GM18517 (cell line): ENCODE results near the gene FKBP3.
"Not testable (repeated sequence)": the region's sequence is repeated elsewhere in the genome, so short reads cannot be mapped to it uniquely, and the experiment has no call there.

Experiments
- ATAC-seq: cut with Tn5 transposase; IDR thresholded peaks from one replicate; pipeline ENCODE4 v1.9.1; 2021; ENCODE audit warnings: mild to moderate bottlenecking, moderate library complexity; ENCODE audit not compliant: unreplicated experiment

FKBP3 gene

GRCh38 chr14:45114327-45114726 lies 20.0 kb downstream of the FKBP3 start:
- ATAC-seq = no peak

GRCh38 chr14:45112896-45113781 lies 21.1 kb downstream of the FKBP3 start:
- ATAC-seq = no peak

GRCh38 chr14:45104561-45104960 lies 29.7 kb downstream of the FKBP3 start:
- ATAC-seq = no peak

GRCh38 chr14:45103806-45104205 lies 30.5 kb downstream of the FKBP3 start:
- no peak for ATAC-seq

DNA sequence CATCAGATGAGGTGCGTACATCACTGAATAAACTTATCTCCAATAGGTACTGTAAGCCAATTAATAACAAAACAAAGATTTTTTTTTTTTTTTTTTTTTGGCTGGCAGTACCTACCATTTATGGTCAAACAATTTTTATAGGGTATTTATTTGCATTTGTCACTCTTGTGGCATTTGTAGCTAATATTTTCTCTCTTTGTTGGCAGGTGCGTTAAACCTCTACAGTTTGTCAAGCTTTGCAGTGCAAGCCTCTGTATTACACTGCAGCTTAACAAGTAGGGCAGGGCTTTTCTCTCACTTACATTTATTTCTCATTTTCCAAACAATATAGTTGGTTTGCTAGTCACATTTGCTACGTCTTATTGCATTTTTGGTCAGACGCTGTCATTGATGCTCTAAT lies 38.1 kb downstream of the FKBP3 start:
- ATAC-seq = no peak

DNA sequence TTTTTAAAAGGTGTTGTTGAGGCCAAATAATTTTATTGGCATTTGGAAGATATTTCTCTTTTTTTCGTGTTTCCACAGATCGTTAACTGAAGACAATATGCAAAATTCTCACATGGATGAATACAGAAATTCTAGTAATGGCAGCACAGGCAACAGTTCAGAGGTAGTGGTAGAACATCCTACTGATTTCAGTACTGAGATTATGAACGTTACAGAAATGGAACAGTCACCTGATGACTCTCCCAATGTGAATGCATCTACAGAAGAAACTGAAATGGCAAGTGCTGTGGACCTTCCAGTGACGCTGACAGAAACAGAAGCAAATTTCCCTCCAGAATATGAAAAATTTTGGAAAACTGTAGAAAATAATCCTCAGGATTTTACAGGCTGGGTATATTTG lies 39.1 kb downstream of the FKBP3 start:
- no peak for ATAC-seq

DNA sequence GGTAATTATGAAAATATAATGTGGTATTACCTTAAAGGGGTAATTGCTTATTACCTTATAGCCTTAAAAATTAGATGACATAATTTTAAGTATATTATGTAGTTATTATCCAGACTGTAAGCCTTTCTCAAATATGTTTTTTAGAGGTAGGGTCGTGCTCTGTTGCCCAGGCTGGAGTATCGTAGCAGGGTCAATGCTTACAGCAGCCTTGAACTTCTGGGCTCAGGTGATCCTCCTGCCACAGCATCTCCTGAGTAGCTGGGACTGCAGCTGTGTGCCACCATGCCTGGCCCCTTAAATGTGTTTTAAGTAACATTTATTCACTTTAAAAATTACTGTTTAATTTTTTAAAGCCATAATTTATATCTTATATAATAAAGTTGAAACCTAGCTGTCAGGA lies 40.0 kb downstream of the FKBP3 start:
- ATAC-seq = no peak

DNA sequence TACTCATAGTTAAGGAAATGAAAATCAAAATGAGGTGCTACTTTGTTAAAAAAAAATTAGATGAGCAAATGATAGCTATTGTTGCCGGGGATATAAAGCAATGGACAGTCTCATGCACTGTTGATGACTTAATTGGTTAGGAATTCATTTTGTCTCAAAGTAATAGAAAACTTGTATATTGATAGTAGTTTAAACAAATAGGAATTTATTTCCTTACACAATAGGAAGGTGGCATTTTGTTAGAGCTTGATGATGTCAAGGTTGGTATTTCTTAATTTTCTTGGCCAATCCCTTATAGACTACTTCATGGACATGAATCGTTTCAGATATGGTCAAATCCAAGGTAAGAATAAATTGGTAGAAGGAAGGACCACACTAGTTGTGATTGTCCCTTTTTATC lies 42.6 kb downstream of the FKBP3 start:
- ATAC-seq = no peak

GRCh38 chr14:45089813-45090212 lies 44.5 kb downstream of the FKBP3 start:
- ATAC-seq = peak; percentile 56

DNA sequence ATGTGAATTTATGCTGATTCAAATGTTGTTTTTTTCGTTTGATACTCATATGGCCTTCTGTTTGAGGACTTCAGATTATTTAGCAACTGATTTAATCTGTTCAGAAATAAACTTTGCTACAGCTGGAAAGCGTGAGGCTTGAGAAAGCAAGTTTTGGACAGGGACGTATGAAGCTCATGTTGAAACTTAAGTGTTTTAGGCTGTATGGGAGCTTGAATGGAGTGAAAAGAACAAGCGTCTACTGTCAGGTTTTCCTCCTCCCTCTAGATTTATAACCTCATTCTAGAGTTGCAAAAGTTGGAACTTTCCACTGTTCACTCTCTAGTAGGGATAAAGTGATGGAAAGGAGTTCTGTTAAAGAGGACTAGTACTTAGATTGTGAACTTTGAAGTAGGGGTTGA lies 49.3 kb downstream of the FKBP3 start:
- ATAC-seq = no peak

DNA sequence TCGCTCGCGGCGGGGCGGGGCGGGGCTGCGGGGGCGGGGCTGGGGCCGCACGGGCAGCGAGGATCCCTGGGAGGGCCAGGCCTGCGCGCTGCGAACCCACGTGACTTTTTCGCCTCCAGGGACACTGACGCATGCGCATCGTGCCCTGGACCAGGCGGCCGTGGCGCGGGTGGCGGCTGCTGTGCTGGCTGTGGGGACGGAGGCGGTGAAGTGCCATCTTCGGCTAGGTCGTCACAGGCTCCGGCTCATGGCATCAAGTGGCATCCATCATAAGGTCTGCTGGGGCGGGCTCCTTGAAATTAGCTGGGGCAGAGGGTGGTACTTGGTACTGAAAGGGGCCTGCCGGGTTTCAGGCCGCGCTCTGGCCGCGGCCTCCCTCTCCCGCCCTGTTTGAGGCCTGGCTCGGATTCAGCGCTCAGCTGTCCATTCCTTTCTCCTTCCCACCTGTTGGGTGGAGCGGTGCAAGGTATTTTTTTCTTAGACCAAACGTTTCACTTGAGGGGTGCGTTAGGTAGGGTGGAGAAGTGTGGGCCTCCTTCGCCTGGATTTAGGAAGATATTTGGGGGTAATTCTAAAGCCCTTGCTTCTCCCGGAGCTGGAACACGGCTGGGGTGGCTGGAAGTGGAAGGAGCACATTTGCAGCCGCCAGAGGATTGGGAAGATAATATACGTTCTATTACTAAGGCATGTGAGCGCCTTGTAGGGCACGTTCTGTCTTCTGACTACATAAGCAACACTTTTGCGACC lies 50.1 kb downstream of the FKBP3 start, which contains the start of gene PRPF39:
TSS of gene PRPF39 (plus strand) at position 141 of the 747 bp plus-strand sequence. CDS start 11,124 bp downstream, outside the sequence.
- peak; percentile 89 for ATAC-seq

DNA sequence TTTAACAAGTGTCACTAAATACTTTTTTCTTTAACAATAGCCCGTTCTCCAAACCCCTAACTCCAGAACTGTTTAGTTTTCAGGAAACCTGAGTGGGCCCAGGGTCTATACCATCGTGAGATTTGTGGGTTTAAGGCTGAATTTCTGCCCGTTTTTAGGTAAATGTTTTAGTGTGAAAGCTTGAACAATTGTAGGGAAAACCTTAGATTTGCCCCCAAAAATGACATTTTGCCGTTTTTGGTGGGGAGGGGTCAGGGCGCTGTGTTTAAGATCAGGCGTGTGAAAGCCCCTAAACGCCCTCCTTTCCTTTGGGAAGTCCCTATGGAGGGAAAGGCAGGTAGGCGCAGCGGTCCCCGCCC lies 50.7 kb downstream of the FKBP3 start:
- no peak for ATAC-seq

- no peak for ATAC-seq
These were observed 51.9 kb downstream of the FKBP3 start for GRCh38 chr14:45082420-45082819.

DNA sequence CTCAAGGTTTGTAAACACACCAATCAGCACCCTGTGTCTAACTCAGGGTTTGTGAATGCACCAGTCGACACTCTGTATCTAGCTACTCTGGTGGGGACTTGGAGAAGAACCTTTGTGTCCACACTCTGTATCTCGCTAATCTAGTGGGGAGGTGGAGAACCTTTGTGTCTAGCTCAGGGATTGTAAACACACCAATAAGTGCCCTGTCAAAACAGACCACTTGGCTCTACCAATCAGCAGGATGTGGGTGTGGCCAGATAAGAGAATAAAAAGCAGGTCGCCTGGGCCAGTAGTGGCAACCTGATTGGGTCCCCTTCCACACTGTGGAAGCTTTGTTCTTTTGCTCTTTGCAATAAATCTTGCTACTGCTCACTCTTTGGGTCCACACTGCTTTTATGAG lies 53.2 kb downstream of the FKBP3 start:
- ATAC-seq = not testable (repeated sequence)

DNA sequence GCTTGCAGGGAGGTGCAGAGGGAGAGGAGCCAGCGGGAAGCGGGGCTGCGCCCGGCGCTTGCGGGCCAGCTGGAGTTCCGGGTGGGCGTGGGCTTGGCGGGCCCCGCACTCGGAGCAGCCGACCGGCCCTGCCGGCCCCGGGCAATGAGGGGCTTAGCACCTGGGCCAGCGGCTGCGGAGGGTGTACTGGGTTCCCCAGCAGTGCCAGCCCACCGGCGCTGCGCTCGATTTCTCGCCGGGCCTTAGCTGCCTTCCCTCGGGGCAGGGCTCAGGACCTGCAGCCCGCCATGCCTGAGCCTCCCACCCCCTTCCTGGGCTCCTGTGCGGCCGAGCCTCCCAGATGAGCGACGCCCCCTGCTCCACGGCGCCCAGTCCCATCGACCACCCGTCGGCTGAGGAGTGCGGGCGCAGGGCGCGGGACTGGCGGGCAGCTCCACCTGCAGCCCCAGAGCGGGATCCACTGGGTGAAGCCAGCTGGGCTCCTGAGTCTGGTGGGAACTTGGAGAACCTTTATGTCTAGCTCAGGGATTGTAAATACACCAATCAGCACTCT lies 53.8 kb downstream of the FKBP3 start:
- not testable (repeated sequence) for ATAC-seq

- ATAC-seq = no peak
These were observed 56.0 kb downstream of the FKBP3 start for GRCh38 chr14:45078323-45078722.

DNA sequence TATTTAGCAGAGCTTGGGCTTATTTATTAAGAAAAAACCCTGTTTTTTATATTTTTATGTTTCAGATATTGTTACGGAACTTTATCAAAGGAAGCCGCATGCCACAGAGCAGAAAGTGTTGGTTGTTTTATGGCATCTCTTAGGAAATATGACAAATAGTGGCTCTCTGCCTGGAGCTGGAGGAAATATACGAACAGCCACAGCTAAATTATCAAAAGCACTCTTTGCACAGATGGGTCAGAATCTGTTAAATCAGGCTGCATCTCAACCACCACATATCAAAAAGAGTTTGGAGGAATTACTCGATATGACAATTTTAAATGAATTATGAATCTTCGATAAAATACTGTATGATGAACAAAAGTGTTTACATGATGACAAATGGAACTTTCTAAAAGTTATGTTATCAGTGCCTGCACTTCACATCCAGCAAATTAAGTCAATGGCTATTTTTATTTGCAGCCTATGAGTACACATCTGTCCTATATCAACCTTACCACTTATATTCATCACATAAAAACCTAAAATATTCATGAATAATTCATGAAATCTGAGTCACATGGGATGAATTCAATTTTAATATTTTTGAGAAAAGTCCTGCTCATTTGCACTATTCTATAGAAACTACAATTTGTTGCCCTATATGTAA lies 60.9 kb downstream of the FKBP3 start:
- ATAC-seq = no peak

GRCh38 chr14:45072126-45072525 lies 62.2 kb downstream of the FKBP3 start:
- no peak for ATAC-seq

DNA sequence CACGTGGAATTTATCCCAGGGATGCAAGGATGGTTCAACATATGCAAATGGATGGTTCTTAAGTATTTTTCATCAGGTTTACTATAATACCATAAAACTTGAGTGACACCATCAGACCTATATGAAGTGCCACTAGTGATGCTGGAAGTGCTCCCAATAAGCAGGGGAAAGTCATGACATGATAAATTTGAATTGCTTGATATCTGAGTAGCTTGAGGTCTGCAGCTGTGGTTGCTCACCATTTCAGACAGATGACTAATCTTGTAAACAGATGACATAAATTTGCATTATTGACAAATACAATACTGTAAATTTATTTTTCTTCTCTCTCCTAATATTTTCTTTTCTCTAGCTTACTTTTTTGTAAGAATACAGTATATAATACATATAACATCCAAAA lies 64.1 kb downstream of the FKBP3 start:
- no peak for ATAC-seq

- no peak for ATAC-seq
These were observed 65.9 kb downstream of the FKBP3 start for GRCh38 chr14:45068396-45068795.

DNA sequence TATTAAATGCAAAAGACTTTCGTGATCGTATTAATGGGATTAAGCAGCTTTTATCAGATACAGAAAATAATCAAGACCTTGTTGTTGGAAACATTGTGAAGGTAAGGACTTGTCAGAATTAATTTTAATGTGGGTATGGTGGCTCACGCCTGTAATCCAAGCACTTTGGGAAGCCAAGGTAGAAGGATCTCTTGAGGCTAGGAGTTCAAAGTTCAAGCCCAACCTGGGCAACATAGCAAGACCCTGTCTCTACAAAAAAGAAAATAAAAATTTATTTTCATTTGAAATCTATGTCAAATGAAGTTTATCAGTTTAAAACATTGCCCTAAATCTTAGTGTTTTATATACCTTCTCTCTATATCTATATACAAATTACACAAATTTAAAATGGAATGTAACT lies 67.6 kb downstream of the FKBP3 start:
- no peak for ATAC-seq
